ENCODE results near the gene FGGY. TPM values are rescaled to one million over a fixed set of nuclear protein-coding genes. Genes with fewer than 3 reads are reported as not detected.

Gene FGGY
- total and polyA plus RNA-seq, 8 donors: 6.2 to 27.0 (median 16.0) TPM

DNA sequence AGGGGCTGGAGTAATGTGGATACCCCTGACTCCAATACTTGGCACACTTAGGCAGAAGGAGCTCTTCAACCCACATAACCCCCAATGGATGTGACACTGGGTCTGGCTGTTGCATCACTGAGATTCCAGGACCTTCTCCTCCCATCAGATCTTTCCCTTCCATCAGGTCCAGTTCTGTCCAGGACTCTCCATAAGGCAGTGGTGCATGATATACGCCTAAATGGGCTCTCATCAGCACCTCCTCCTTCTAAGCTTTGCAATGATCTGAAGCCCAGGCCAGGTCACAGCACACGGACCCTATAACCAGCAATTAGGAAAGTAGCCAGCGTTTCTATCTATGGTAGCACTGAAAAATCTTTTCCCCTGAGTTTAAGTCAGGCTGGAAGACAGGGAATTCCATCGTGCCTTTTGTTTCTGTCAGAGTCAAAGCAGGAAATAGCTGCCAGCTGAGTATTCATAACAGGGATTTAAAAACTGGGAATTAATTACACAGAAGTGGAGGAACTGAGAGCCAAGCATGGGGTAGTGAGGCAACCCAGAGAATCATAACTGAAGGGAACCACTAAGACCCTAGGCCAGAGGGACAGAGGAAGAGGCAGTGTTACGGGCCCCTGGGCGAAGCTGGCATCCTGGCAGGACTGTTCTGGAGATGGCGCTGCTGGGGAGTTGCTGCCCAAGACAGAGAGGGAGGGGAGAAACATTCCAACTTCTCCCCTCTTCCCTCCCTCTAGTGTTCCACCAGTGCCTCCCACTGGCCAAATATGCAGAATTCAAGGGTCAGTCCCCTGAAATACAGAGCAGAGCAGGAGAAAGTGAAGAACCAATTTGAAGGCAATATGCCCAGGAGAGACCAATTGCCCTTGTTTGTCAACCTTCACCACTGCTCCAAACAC lies 480.3 kb downstream of the FGGY start:
- 78 to 82% methylated on average over 7 of the region's 7 CpGs for WGBS, 2 donors
- no peak for TF ChIP-seq CTCF (IDR thresholded peaks at IDR 0.05)
- H3K27ac ChIP-seq: no peak overlapping the region
- H3K27me3 ChIP-seq: no peaks in the 10 kb centered on the region
- no peak for DNase-seq
- intact Hi-C loops (cut with DNase I): no loop called here
- no peak overlapping the region for H3K4me3 ChIP-seq
- peaks cover 0 to 5% (median under 1%) of the 10 kb centered on the region in 3 donors for H3K4me1 ChIP-seq
- peak in 1 of 4 donors; percentile 16 for ATAC-seq
- no peaks in the 10 kb centered on the region for H3K36me3 ChIP-seq
- no peaks in the 10 kb centered on the region for H3K9me3 ChIP-seq
- FAIRE-seq: no peak

- ATAC-seq (peak in 1 of 4 donors; percentile 26), DNase-seq (no peak), FAIRE-seq (no peak)
- Histone ChIP-seq H3K9me3 (no peaks in the 10 kb centered on the region), H3K4me1 (no peaks in the 10 kb centered on the region), H3K27ac (no peak overlapping the region), H3K27me3 (no peaks in the 10 kb centered on the region), H3K4me3 (no peak overlapping the region), H3K36me3 (no peaks in the 10 kb centered on the region)
- WGBS, 2 donors: 35% methylated on average over 2 of the region's 2 CpGs
- intact Hi-C loops (cut with DNase I): no loop called here
- no peak for TF ChIP-seq CTCF (IDR thresholded peaks at IDR 0.05)
These were observed 483.1 kb downstream of the FGGY start for GRCh38 chr1:59779949-59780348.

DNA sequence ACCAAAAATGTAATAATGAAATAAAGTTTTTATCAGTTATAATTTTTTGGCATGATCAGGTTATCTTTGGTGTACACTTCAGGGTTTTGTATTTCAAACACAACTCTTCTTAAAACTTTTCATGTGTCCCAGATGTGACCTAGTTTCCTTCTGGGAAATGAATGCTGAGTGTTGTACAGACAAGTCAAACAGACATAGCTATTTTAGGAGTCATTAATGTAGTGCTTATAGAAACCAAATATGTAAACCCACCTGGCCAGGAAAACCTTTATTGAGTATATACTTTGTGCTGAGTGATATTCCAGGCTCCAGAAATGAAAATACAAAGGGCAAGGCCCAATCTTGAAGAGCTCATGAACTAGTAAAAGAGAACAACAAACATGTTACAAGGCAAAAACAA lies 491.9 kb downstream of the FGGY start:
- no peaks in the 10 kb centered on the region for H3K36me3 ChIP-seq
- ATAC-seq (no peak), FAIRE-seq (no peak), DNase-seq (no peak)
- H3K27me3 ChIP-seq: no peaks in the 10 kb centered on the region
- H3K9me3 ChIP-seq: no peaks in the 10 kb centered on the region
- H3K27ac ChIP-seq: no peak overlapping the region
- intact Hi-C loops (cut with DNase I): no loop called here
- H3K4me1 ChIP-seq: no peaks in the 10 kb centered on the region
- no peak overlapping the region for H3K4me3 ChIP-seq
- TF ChIP-seq CTCF (IDR thresholded peaks at IDR 0.05): no peak

DNA sequence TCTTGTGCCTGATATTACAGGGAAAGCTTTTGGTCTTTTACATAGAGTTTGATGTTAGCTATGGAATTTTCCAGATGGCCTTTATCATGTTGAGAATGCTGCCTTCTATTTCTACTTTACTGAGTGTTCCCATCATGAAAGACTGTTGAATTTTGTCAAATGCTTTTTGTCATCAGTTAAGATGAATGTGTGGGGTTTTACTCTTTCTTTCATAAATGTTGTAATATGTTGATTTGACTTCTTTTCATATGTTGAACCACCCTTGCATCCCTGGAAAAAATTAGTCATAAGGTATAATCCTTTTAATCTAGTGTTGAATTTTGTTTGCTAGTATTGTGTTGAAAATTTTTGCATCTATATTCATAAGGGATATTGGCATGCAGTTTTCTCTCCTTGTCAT lies 501.7 kb downstream of the FGGY start:
- Histone ChIP-seq H3K9me3 (no peaks in the 10 kb centered on the region), H3K36me3 (no peaks in the 10 kb centered on the region), H3K27me3 (no peaks in the 10 kb centered on the region), H3K27ac (no peak overlapping the region), H3K4me3 (no peak overlapping the region), H3K4me1 (no peaks in the 10 kb centered on the region)
- DNase-seq: no peak
- no peak for TF ChIP-seq CTCF (IDR thresholded peaks at IDR 0.05)
- no peak for FAIRE-seq
- ATAC-seq: no peak
- intact Hi-C loops (cut with DNase I): no loop called here

- intact Hi-C loops (cut with DNase I): no loop called here
- ATAC-seq (no peak), FAIRE-seq (no peak), DNase-seq (no peak)
- Histone ChIP-seq H3K4me1 (no peaks in the 10 kb centered on the region), H3K27me3 (no peaks in the 10 kb centered on the region), H3K36me3 (no peaks in the 10 kb centered on the region), H3K9me3 (no peaks in the 10 kb centered on the region), H3K4me3 (no peak overlapping the region), H3K27ac (no peak overlapping the region)
- 70 to 76% methylated on average over 1 of the region's 1 CpG for WGBS, 2 donors
- TF ChIP-seq CTCF (IDR thresholded peaks at IDR 0.05): no peak
These were observed 506.7 kb downstream of the FGGY start for GRCh38 chr1:59803458-59804038.
